OCI-LY7 (cell line): ENCODE results near the gene MKI67. TPM values are rescaled to one million over a fixed set of nuclear protein-coding genes. Genes with fewer than 3 reads are reported as not detected.

Source experiments
- BruUV-seq: library from RNA; stranded (reverse); fragments of 400-500 nt; replicated peaks from 2 replicates; lab custom pipeline; 2021; lab: Mats Ljungman, UMichigan
- CTCF ChIA-PET: fragments of 300-600 bp; sonication (Branson Sonifier 250); formaldehyde crosslinking; loops from one replicate; lab custom pipeline; 2022; ENCODE audit warnings: antibody characterized with exemption; ENCODE audit not compliant: unreplicated experiment; lab: Charles Lee
- POLR2A ChIA-PET: fragments of 300-600 bp; sonication (Branson Sonifier 250); formaldehyde crosslinking; loops from one replicate; lab custom pipeline; 2022; ENCODE audit warnings: antibody characterized with exemption; lab: Charles Lee
- DNase-seq: peaks from one replicate; pipeline ENCODE4 v3.0.0-alpha.2; 2015; ENCODE audit warnings: low spot score
- H2AFZ ChIP-seq: fragments of 200-600 bp; sonication (generic), shearing (Covaris generic); 2 replicates; pipeline ENCODE4 v1.6.1; 2014; ENCODE audit warnings: mild to moderate bottlenecking, antibody characterized with exemption, low read length, moderate library complexity
- H3K27ac ChIP-seq: fragments of 200-600 bp; sonication (generic); 2 replicates; pipeline ENCODE4 v1.5.1; 2014; ENCODE audit warnings: mixed run types, low read depth, mild to moderate bottlenecking, moderate library complexity, low read length, inconsistent platforms; ENCODE audit not compliant: poor library complexity, severe bottlenecking
- H3K36me3 ChIP-seq: fragments of 200-600 bp; sonication (generic); 2 replicates; pipeline ENCODE4 v1.6.1; 2014; ENCODE audit warnings: mild to moderate bottlenecking, antibody characterized with exemption, low read length, moderate library complexity, mixed read lengths; ENCODE audit not compliant: insufficient read depth
- H3K4me1 ChIP-seq: fragments of 200-600 bp; sonication (generic); 2 replicates; pipeline ENCODE4 v1.5.1; 2014; ENCODE audit warnings: mild to moderate bottlenecking, low read length; ENCODE audit not compliant: insufficient read depth, poor library complexity, severe bottlenecking
- H3K4me2 ChIP-seq: fragments of 200-600 bp; sonication (generic); 2 replicates; pipeline ENCODE4 v1.6.1; 2014; ENCODE audit warnings: mild to moderate bottlenecking, low read length
- H3K4me3 ChIP-seq: fragments of 200-600 bp; sonication (generic); 2 replicates; pipeline ENCODE4 v1.5.1; 2014; ENCODE audit warnings: mild to moderate bottlenecking, low read depth, low read length; ENCODE audit not compliant: poor library complexity, severe bottlenecking
- H3K79me2 ChIP-seq: fragments of 200-600 bp; sonication (generic); 2 replicates; pipeline ENCODE4 v1.6.1; 2016; ENCODE audit warnings: low read depth, mild to moderate bottlenecking, low read length, moderate library complexity, mixed read lengths; ENCODE audit not compliant: insufficient read depth
- H3K9me2 ChIP-seq: fragments of 200-600 bp; sonication (generic); 2 replicates; pipeline ENCODE4 v1.6.1; 2016; ENCODE audit warnings: mild to moderate bottlenecking, low read length, mixed read lengths; ENCODE audit not compliant: insufficient read depth
- H3K9me3 ChIP-seq: fragments of 200-600 bp; sonication (generic); 2 replicates; pipeline ENCODE4 v1.6.1; 2014; ENCODE audit warnings: mild to moderate bottlenecking, mixed run types, low read length, mixed read lengths
- H4K20me1 ChIP-seq: fragments of 200-600 bp; sonication (generic); 2 replicates; pipeline ENCODE4 v1.6.1; 2014; ENCODE audit warnings: mild to moderate bottlenecking, antibody characterized with exemption, low read length, moderate library complexity, mixed read lengths; ENCODE audit not compliant: insufficient read depth
- EZH2phosphoT487 ChIP-seq: fragments of 200-600 bp; sonication (generic); IDR thresholded peaks from 2 replicates; pipeline ENCODE4 v1.6.1; 2018; ENCODE audit warnings: low read depth, borderline replicate concordance, mild to moderate bottlenecking, mixed run types, antibody characterized with exemption, low read length, moderate library complexity, mixed read lengths
- intact Hi-C: fragments of 100-400 bp; cut with micrococcal nuclease; formaldehyde crosslinking; loops from one replicate; pipeline ENCODE4 v1.10.0; 2022; ENCODE audit not compliant: unreplicated experiment
- total RNA-seq, 2 experiments: library from RNA; depleted of rRNA in 1 of 2; stranded (reverse); fragments of >200 nt in 1 of 2; shearing (Covaris generic) in 1 of 2; gene quantifications; 2 replicates each; pipeline ENCODE4 v1.2.3, GENCODE V29; 2014 to 2022
- TF ChIP-seq, protein P1 (sequence below): fragments of 200-600 bp; sonication (generic); conservative IDR thresholded peaks from 2 replicates; pipeline ENCODE4 v1.5.1; 2014; ENCODE audit warnings: mild to moderate bottlenecking, antibody characterized with exemption, low read length, moderate library complexity, mixed read lengths

Gene MKI67
- total RNA-seq, 2 experiments from 2014 or later = 139 to 192 TPM

DNA sequence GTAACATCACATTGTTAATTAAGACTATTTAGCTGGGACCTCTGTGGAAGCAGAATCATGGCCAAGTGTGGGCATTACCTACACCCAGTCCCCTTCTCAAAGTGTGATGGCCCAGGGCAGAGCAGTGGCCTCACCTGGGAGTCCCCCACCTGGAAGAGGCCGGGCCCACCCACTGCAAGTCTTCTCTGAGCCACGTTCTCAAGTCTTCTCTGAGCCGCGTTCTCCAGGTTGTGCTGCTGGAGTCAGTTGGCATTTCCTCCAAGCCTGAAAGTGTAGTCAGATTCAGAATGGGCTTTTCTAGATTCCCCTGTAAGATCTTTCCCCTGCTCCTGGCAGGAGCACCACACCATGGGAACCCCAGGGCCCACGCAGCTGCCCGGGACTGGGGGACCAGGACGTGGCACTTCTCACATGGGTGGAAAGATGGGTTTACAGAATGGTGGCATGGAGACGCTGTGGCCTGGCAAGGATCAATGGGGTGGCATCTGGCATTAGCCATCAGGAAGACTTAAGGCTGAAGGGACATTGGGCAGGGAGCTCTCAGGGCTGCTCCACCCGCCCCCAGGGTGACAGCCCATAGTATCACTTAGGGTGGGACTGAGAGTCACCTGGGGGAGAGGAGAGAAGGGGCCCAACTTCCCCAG is 68.0 kb downstream of the MKI67 start:
- no peaks in the 10 kb centered on the region for H3K79me2 ChIP-seq
- no peak overlapping the region for H3K4me3 ChIP-seq
- POLR2A ChIA-PET = interaction anchor here (1.1 to 1.2 kb wide), 2 partner anchors 9 to 11 kb away, joined by 5 to 6 read pairs; no protein-coding TSS in a partner anchor
- no peaks in the 10 kb centered on the region for H3K9me2 ChIP-seq
- H3K27ac ChIP-seq = no peak overlapping the region
- DNase-seq = no peak
- no peaks in the 10 kb centered on the region for H3K9me3 ChIP-seq
- no peak for TF ChIP-seq EZH2phosphoT487
- TF ChIP-seq, protein P1, sequence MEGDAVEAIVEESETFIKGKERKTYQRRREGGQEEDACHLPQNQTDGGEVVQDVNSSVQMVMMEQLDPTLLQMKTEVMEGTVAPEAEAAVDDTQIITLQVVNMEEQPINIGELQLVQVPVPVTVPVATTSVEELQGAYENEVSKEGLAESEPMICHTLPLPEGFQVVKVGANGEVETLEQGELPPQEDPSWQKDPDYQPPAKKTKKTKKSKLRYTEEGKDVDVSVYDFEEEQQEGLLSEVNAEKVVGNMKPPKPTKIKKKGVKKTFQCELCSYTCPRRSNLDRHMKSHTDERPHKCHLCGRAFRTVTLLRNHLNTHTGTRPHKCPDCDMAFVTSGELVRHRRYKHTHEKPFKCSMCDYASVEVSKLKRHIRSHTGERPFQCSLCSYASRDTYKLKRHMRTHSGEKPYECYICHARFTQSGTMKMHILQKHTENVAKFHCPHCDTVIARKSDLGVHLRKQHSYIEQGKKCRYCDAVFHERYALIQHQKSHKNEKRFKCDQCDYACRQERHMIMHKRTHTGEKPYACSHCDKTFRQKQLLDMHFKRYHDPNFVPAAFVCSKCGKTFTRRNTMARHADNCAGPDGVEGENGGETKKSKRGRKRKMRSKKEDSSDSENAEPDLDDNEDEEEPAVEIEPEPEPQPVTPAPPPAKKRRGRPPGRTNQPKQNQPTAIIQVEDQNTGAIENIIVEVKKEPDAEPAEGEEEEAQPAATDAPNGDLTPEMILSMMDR = no peak
- peaks cover 6% of the 10 kb centered on the region; the same call in 1 of the 2 replicates for H4K20me1 ChIP-seq
- peak overlapping the region; percentile 26; the same call in 1 of the 2 replicates for H3K4me2 ChIP-seq
- no peak overlapping the region for H2AFZ ChIP-seq
- H3K4me1 ChIP-seq = peaks cover 30% of the 10 kb centered on the region
- CTCF ChIA-PET = interaction anchor here (1.0 kb wide), 1 partner anchor 10 kb away, joined by 4 read pairs; no protein-coding TSS in a partner anchor
- peaks cover 5% of the 10 kb centered on the region for H3K36me3 ChIP-seq
- BruUV-seq = no TSS peak
- intact Hi-C loops = no loop called here

DNA sequence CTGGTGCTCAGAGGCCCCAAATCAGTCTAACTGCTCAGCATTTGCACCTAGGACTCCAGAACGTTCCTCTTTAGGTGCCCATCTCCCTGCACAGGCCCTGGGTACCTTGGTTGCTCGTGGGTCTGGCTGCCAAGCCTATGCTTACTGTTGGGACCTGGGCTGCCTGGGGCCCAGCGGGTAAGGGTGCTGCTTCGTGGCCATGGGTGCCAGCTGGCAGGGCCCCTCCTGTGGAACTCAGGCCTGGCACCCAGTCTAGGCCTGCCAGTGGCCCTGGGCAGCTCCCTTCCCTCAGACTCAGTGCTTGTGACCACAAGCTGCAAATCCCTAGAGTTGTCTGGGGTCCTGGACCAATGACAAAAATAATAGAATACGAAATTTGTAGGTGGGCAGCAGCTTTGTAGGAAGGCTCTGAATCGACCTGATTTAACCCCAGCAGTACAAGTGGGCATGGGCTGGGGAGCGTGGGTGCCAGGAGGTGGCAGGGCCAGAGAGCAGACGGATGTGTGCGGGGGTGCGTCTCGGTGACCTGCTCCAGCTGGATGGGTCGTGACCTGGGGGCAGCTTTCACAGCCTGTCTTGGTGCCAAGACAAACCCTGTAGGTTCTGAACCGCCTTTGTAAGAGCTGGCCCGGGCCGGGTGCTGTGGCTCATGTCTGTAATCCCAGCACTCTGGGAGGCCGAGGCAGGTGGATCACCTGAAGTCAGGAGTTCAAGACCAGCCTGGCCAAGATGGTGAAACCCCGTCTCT is 69.7 kb downstream of the MKI67 start:
- CTCF ChIA-PET = no interaction called here
- H3K9me2 ChIP-seq = no peaks in the 10 kb centered on the region
- H2AFZ ChIP-seq = no peak overlapping the region
- no peak overlapping the region for H3K4me2 ChIP-seq
- TF ChIP-seq, protein P1 = no peak
- no peak for TF ChIP-seq EZH2phosphoT487
- peaks cover 6% of the 10 kb centered on the region; the same call in 1 of the 2 replicates for H4K20me1 ChIP-seq
- no peak for DNase-seq
- no peak overlapping the region for H3K27ac ChIP-seq
- POLR2A ChIA-PET = interaction anchor here (1.2 kb wide), 1 partner anchor 9 kb away, joined by 3 read pairs; no protein-coding TSS in a partner anchor
- peaks cover 12% of the 10 kb centered on the region for H3K4me1 ChIP-seq
- no peaks in the 10 kb centered on the region for H3K79me2 ChIP-seq
- no peaks in the 10 kb centered on the region for H3K9me3 ChIP-seq
- no TSS peak for BruUV-seq
- intact Hi-C loops = no loop called here
- H3K36me3 ChIP-seq = peaks cover 8% of the 10 kb centered on the region
- H3K4me3 ChIP-seq = no peak overlapping the region
